Neural progenitor cell (in vitro differentiated cells): ENCODE results near the gene ZGLP1. TPM values are rescaled to one million over a fixed set of nuclear protein-coding genes. Genes with fewer than 3 reads are reported as not detected.

Experiments
- DNase-seq: peaks from one replicate; pipeline ENCODE4 v3.0.0-alpha.2; 2016; ENCODE audit warnings: low spot score
- H2AFZ ChIP-seq: fragments of 200-600 bp; sonication (generic); replicated peaks from 2 replicates; pipeline ENCODE4 v1.6.1; 2016; ENCODE audit warnings: antibody characterized with exemption
- H3F3A ChIP-seq: fragments of 200-600 bp; sonication (generic); 2 replicates; pipeline ENCODE4 v1.6.1; 2016; ENCODE audit warnings: antibody characterized with exemption, low read depth
- H3K27ac ChIP-seq: fragments of 200-600 bp; sonication (generic); 2 replicates; pipeline ENCODE4 v1.5.1; 2016; ENCODE audit warnings: mild to moderate bottlenecking
- H3K27me3 ChIP-seq: fragments of 200-600 bp; sonication (generic); 2 replicates; pipeline ENCODE4 v1.6.1; 2016; ENCODE audit warnings: mild to moderate bottlenecking, moderate library complexity
- H3K36me3 ChIP-seq: fragments of 200-600 bp; sonication (generic); 2 replicates; pipeline ENCODE4 v1.5.1; 2016
- H3K4me1 ChIP-seq: fragments of 200-600 bp; sonication (generic); 2 replicates; pipeline ENCODE4 v1.6.1; 2016; ENCODE audit warnings: mixed run types
- H3K4me2 ChIP-seq: fragments of 200-600 bp; sonication (generic); 2 replicates; pipeline ENCODE4 v1.6.1; 2016
- H3K4me3 ChIP-seq: fragments of 200-600 bp; sonication (generic); 2 replicates; pipeline ENCODE4 v1.5.1; 2016
- H3K79me2 ChIP-seq: fragments of 200-600 bp; sonication (generic); 2 replicates; pipeline ENCODE4 v1.6.1; 2016; ENCODE audit warnings: low read depth
- H3K9ac ChIP-seq: fragments of 200-600 bp; sonication (generic); 2 replicates; pipeline ENCODE4 v1.6.1; 2016
- H3K9me3 ChIP-seq: fragments of 200-600 bp; sonication (generic); 2 replicates; pipeline ENCODE4 v1.5.1; 2016; ENCODE audit warnings: low read depth
- H4K20me1 ChIP-seq: fragments of 200-600 bp; sonication (generic); 2 replicates; pipeline ENCODE4 v1.6.1; 2016; ENCODE audit warnings: low read depth
- H3K27ac Mint-ChIP-seq: 3 replicates; pipeline ENCODE4 v1.8.0; 2021; ENCODE audit warnings: mixed read lengths
- H3K27me3 Mint-ChIP-seq: 2 replicates; pipeline ENCODE4 v1.8.0; 2022; ENCODE audit warnings: low read depth, mild to moderate bottlenecking, inconsistent platforms, moderate library complexity, mixed read lengths; ENCODE audit not compliant: insufficient read depth
- H3K36me3 Mint-ChIP-seq: 3 replicates; pipeline ENCODE4 v1.8.0; 2021; ENCODE audit warnings: mixed read lengths
- H3K4me1 Mint-ChIP-seq: 3 replicates; pipeline ENCODE4 v1.8.0; 2021; ENCODE audit warnings: mixed read lengths
- H3K4me3 Mint-ChIP-seq: 3 replicates; pipeline ENCODE4 v1.8.0; 2021; ENCODE audit warnings: mild to moderate bottlenecking, moderate library complexity, mixed read lengths
- H3K9me3 Mint-ChIP-seq: 3 replicates; pipeline ENCODE4 v1.8.0; 2020; ENCODE audit warnings: mixed read lengths
- EZH2 ChIP-seq: fragments of 200-600 bp; sonication (generic); IDR thresholded peaks from 2 replicates; pipeline ENCODE4 v1.6.1; 2017; ENCODE audit warnings: antibody characterized with exemption, mild to moderate bottlenecking, moderate library complexity
- EZH2phosphoT487 ChIP-seq: fragments of 200-600 bp; sonication (generic); IDR thresholded peaks from 2 replicates; pipeline ENCODE4 v1.6.1; 2017; ENCODE audit warnings: antibody characterized with exemption
- total RNA-seq: library from RNA; depleted of rRNA; stranded (reverse); fragments of >200 nt; gene quantifications from 2 replicates; pipeline ENCODE4 v1.2.3, GENCODE V29; 2015; ENCODE audit warnings: low replicate concordance
- TF ChIP-seq, protein P1 (sequence below): fragments of 200-600 bp; sonication (generic); IDR thresholded peaks from 2 replicates; pipeline ENCODE4 v1.5.1; 2017; ENCODE audit warnings: antibody characterized with exemption, mild to moderate bottlenecking

ZGLP1 gene
- total RNA-seq, 1 donor from 2014 or later, result 2.4 TPM

DNA sequence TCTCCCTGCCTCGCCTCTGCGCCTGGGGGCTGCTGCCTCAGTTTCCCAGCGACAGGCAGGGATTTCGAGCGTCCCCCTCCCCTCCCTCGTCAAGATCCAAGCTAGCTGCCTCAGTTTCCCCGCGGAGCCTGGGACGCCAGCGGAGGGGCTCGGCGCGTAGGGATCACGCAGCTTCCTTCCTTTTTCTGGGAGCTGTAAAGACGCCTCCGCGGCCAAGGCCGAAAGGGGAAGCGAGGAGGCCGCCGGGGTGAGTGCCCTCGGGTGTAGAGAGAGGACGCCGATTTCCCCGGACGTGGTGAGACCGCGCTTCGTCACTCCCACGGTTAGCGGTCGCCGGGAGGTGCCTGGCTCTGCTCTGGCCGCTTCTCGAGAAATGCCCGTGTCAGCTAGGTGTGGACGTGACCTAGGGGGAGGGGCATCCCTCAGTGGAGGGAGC, 39.4 kb downstream of the ZGLP1 start:
- H3K4me3 Mint-ChIP-seq, result no peak overlapping the region
- Histone ChIP-seq H3K4me2 (peak overlapping the region; percentile 64), H4K20me1 (no peaks in the 10 kb centered on the region), H3K4me1 (no peaks in the 10 kb centered on the region), H3K9ac (no peak overlapping the region), H3K9me3 (no peaks in the 10 kb centered on the region), H3K4me3 (peak overlapping the region; percentile 33), H3F3A (peaks cover 18% of the 10 kb centered on the region), H3K36me3 (no peaks in the 10 kb centered on the region), H3K79me2 (no peaks in the 10 kb centered on the region), H3K27me3 (peaks cover 61% of the 10 kb centered on the region), H3K27ac (no peak overlapping the region), H2AFZ (peak overlapping the region; percentile 74)
- no peak overlapping the region for H3K27ac Mint-ChIP-seq
- peak; percentile 20 for DNase-seq
- H3K27me3 Mint-ChIP-seq, result peaks cover 33% of the 10 kb centered on the region
- H3K36me3 Mint-ChIP-seq, result no peaks in the 10 kb centered on the region
- TF ChIP-seq EZH2phosphoT487, result peak; percentile 79
- peak; percentile 81 for TF ChIP-seq EZH2
- TF ChIP-seq, protein P1, sequence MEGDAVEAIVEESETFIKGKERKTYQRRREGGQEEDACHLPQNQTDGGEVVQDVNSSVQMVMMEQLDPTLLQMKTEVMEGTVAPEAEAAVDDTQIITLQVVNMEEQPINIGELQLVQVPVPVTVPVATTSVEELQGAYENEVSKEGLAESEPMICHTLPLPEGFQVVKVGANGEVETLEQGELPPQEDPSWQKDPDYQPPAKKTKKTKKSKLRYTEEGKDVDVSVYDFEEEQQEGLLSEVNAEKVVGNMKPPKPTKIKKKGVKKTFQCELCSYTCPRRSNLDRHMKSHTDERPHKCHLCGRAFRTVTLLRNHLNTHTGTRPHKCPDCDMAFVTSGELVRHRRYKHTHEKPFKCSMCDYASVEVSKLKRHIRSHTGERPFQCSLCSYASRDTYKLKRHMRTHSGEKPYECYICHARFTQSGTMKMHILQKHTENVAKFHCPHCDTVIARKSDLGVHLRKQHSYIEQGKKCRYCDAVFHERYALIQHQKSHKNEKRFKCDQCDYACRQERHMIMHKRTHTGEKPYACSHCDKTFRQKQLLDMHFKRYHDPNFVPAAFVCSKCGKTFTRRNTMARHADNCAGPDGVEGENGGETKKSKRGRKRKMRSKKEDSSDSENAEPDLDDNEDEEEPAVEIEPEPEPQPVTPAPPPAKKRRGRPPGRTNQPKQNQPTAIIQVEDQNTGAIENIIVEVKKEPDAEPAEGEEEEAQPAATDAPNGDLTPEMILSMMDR, result no peak
- no peaks in the 10 kb centered on the region for H3K4me1 Mint-ChIP-seq
- no peaks in the 10 kb centered on the region for H3K9me3 Mint-ChIP-seq

DNA sequence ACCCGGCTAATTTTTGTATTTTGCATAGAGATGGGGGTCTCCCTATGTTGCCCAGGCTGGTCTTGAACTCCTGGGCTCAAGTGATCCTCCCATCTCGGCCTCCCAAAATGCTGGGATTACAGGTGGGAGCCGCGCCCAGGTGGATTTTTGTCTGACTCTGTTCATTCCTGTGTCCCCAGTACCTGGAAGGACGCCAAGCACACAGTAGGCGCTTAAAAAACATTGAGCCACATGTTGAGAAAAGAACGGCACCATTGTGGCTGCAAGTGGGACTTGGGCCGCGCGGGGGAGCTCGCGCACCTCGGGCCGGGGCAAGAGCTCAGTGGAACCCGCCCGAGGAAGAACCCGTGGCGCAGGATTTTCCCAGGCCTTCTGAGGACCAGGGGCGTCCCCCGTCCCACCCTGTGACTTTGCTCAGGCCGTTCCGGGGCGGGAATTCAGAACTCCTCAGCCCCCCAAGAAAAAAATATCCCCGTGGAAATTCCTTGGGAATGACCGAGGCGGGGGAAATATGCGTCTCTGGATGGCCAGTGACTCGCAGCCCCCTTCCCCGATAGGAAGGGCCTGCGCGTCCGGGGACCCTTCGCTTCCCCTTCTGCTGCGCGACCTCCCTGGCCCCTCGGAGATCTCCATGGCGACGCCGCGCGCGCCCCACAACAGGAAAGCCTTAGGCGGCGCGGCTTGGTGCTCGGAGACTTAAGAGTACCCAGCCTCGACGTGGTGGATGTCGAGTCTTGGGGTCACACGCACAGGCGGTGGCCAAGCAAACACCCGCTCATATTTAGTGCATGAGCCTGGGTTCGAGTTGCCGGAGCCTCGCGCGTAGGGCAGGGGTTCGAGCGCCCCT, 40.1 kb downstream of the ZGLP1 start:
- TF ChIP-seq EZH2 (peak; percentile 78), EZH2phosphoT487 (no peak)
- TF ChIP-seq, protein P1, result peak; percentile 96

DNA sequence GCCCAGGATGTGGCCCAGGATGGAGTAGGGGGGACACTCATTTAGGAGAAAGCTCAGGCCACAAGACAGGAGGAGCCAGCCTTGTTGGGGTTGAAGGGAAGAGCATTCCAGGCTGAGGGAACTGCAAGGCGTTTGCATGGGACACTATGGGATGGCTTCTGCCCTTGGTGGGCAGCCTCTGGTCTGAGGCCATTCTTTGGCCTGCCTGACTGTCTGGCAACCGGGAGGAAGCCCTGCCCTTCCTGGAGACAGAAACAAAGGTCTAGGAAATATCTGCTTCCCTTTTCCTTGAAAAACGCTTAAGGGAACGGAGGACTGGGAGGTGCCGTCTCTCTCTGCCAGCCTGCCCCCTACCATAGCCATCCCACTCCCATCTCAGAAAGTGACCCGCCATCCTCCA, 41.5 kb downstream of the ZGLP1 start:
- no peaks in the 10 kb centered on the region for H3K4me1 Mint-ChIP-seq
- peaks cover 24% of the 10 kb centered on the region for H3K27me3 Mint-ChIP-seq
- no peaks in the 10 kb centered on the region for H3K9me3 Mint-ChIP-seq
- H3K9me3 ChIP-seq, result no peaks in the 10 kb centered on the region
- H3K36me3 Mint-ChIP-seq, result no peaks in the 10 kb centered on the region
- no peak overlapping the region for H3K4me2 ChIP-seq
- no peak overlapping the region for H3K27ac Mint-ChIP-seq
- no peaks in the 10 kb centered on the region for H3K36me3 ChIP-seq
- no peak overlapping the region for H3K4me3 ChIP-seq
- no peaks in the 10 kb centered on the region for H3K79me2 ChIP-seq
- TF ChIP-seq, protein P1, result no peak
- TF ChIP-seq EZH2phosphoT487 (no peak), EZH2 (no peak)
- peaks cover 18% of the 10 kb centered on the region for H3F3A ChIP-seq
- no peaks in the 10 kb centered on the region for H3K4me1 ChIP-seq
- H3K4me3 Mint-ChIP-seq, result no peak overlapping the region
- H3K27me3 ChIP-seq, result peaks cover 50% of the 10 kb centered on the region
- H3K9ac ChIP-seq, result no peak overlapping the region
- no peak overlapping the region for H2AFZ ChIP-seq
- no peak for DNase-seq
- no peak overlapping the region for H3K27ac ChIP-seq
- H4K20me1 ChIP-seq, result no peaks in the 10 kb centered on the region

More for the DNA sequence above, 40.1 kb downstream of the ZGLP1 start:
- Histone ChIP-seq H3K9ac (no peak overlapping the region), H3F3A (peaks cover 18% of the 10 kb centered on the region), H3K9me3 (no peaks in the 10 kb centered on the region), H4K20me1 (no peaks in the 10 kb centered on the region), H3K36me3 (no peaks in the 10 kb centered on the region), H3K27me3 (peaks cover 56% of the 10 kb centered on the region), H3K4me1 (no peaks in the 10 kb centered on the region), H3K27ac (no peak overlapping the region), H3K4me3 (peak overlapping the region; percentile 34), H2AFZ (peak overlapping the region; percentile 74), H3K79me2 (no peaks in the 10 kb centered on the region), H3K4me2 (peak overlapping the region; percentile 64)
- H3K4me3 Mint-ChIP-seq, result peak overlapping the region; percentile 68
- no peaks in the 10 kb centered on the region for H3K36me3 Mint-ChIP-seq
- no peaks in the 10 kb centered on the region for H3K9me3 Mint-ChIP-seq
- H3K27ac Mint-ChIP-seq, result no peak overlapping the region
- H3K4me1 Mint-ChIP-seq, result no peaks in the 10 kb centered on the region
- DNase-seq, result peak; percentile 87
- H3K27me3 Mint-ChIP-seq, result peaks cover 27% of the 10 kb centered on the region
